ENCODE data around the gene XYLT2. TPM values are rescaled to one million over a fixed set of nuclear protein-coding genes. Genes with fewer than 3 reads are reported as not detected.

The XYLT2 gene
- total and polyA plus RNA-seq, 9 of the 15 experiments (the other 6 are each of a cell fraction or from before 2014, with no cell fraction given), result 0.63 to 9.1 (median 4.3) TPM

DNA sequence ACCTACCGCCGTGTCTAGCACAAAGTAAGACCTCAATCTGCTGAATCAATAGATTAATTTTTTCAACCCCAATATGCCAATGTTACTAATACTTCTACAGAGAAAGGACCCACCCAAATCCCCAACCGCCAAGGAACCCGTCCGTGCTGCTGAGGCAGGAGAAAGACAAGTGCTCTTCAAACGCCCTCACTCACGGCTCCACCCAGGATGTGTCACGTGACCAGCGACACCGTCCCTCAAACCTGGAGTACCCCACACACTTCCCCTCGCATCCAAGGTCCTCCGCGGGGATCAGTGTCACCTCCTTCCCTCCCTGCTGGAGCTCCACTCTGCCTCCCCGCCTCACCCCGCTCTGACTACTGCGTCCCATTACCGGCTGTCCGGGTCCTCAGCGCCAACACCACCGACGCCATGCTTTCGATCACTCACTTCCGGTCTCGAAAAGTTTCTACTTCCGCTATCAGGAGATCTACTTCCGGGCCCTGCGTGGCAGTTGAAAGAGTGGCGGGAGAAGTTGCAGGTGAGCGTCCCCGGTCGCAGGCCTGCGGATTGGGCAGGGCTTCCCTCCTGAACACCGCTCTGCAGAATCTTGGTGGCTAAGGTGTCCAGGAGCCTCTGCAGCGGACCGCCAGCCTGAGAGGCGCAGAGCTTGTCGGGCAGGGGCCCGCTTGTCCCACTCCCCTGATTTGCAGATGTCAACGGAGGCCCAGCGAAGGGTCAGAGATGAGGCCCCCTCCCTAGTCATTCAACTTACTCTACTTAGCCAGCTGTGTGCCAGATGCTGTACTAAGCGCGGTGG lies 27.0 kb downstream of the XYLT2 start, which contains the start of the genes EME1 and MRPL27 (continued):
- TF ChIP-seq DNMT1 (IDR thresholded peaks at IDR 0.05), result no peak
- no peak; a peak in 1 of 4 replicates for TF ChIP-seq RCOR1 (IDR thresholded peaks at IDR 0.05; ENCODE audit: borderline replicate concordance in 1 of 2, low read depth in 2 of 2, low read length in 2 of 2)
- TF ChIP-seq, protein P1, sequence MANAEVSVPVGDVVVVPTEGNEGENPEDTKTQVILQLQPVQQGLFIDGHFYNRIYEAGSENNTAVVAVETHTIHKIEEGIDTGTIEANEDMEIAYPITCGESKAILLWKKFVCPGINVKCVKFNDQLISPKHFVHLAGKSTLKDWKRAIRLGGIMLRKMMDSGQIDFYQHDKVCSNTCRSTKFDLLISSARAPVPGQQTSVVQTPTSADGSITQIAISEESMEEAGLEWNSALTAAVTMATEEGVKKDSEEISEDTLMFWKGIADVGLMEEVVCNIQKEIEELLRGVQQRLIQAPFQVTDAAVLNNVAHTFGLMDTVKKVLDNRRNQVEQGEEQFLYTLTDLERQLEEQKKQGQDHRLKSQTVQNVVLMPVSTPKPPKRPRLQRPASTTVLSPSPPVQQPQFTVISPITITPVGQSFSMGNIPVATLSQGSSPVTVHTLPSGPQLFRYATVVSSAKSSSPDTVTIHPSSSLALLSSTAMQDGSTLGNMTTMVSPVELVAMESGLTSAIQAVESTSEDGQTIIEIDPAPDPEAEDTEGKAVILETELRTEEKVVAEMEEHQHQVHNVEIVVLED (CRISPR knock-in tag; IDR thresholded peaks at IDR 0.05), result peak; percentile 65
- peak; percentile 46 for TF ChIP-seq SMARCE1 (IDR thresholded peaks at IDR 0.05)
- TF ChIP-seq MTA3 (IDR thresholded peaks at IDR 0.05; ENCODE audit: borderline replicate concordance), result peak; percentile 83
- TF ChIP-seq LARP7 (IDR thresholded peaks at IDR 0.05), result peak; percentile 21; the same call in 1 of the 2 replicates
- peak; percentile 91; the same call in 1 of the 2 replicates for TF ChIP-seq BRD4 (IDR thresholded peaks at IDR 0.05)
- TF ChIP-seq TBP (optimal IDR thresholded peaks at IDR 0.05; ENCODE audit: low read depth, low read length), result peak; percentile 95
- TF ChIP-seq POLR2B (IDR thresholded peaks at IDR 0.05; ENCODE audit: low read depth, partially characterized antibody), result peak; percentile 97
- TF ChIP-seq MYBL2 (IDR thresholded peaks at IDR 0.05; ENCODE audit: low read depth), result peak; percentile 85
- no peak for TF ChIP-seq MYBL2 (CRISPR knock-in tag; IDR thresholded peaks at IDR 0.05; ENCODE audit: borderline replicate concordance)
- TF ChIP-seq GTF3C2 (IDR thresholded peaks at IDR 0.05; ENCODE audit: borderline replicate concordance, extremely low read depth, insufficient read length), result no peak
- TF ChIP-seq ZNF639 (CRISPR knock-in tag; conservative IDR thresholded peaks at IDR 0.05 in 1 of 2, IDR thresholded peaks at IDR 0.05 in 1 of 2), result peak in 1 of 2 experiments; percentile 69; a peak in 2 of 4 replicates
- peak; percentile 66 for TF ChIP-seq NFIC (IDR thresholded peaks at IDR 0.05)
- TF ChIP-seq, protein P2, sequence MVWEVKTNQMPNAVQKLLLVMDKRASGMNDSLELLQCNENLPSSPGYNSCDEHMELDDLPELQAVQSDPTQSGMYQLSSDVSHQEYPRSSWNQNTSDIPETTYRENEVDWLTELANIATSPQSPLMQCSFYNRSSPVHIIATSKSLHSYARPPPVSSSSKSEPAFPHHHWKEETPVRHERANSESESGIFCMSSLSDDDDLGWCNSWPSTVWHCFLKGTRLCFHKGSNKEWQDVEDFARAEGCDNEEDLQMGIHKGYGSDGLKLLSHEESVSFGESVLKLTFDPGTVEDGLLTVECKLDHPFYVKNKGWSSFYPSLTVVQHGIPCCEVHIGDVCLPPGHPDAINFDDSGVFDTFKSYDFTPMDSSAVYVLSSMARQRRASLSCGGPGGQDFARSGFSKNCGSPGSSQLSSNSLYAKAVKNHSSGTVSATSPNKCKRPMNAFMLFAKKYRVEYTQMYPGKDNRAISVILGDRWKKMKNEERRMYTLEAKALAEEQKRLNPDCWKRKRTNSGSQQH (CRISPR knock-in tag; IDR thresholded peaks at IDR 0.05), result peak; percentile 95
- peak; percentile 67 for TF ChIP-seq NUFIP1 (IDR thresholded peaks at IDR 0.05; ENCODE audit: partially characterized antibody)

Data from K562 (cell line).